HK-2 (cell line): ENCODE data around the gene BUB3.

Source experiments
- DNase-seq: peaks from one replicate; pipeline ENCODE4 v3.0.0-alpha.2; 2018; ENCODE audit not compliant: unreplicated experiment

BUB3 gene, protein sequence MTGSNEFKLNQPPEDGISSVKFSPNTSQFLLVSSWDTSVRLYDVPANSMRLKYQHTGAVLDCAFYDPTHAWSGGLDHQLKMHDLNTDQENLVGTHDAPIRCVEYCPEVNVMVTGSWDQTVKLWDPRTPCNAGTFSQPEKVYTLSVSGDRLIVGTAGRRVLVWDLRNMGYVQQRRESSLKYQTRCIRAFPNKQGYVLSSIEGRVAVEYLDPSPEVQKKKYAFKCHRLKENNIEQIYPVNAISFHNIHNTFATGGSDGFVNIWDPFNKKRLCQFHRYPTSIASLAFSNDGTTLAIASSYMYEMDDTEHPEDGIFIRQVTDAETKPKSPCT

DNA sequence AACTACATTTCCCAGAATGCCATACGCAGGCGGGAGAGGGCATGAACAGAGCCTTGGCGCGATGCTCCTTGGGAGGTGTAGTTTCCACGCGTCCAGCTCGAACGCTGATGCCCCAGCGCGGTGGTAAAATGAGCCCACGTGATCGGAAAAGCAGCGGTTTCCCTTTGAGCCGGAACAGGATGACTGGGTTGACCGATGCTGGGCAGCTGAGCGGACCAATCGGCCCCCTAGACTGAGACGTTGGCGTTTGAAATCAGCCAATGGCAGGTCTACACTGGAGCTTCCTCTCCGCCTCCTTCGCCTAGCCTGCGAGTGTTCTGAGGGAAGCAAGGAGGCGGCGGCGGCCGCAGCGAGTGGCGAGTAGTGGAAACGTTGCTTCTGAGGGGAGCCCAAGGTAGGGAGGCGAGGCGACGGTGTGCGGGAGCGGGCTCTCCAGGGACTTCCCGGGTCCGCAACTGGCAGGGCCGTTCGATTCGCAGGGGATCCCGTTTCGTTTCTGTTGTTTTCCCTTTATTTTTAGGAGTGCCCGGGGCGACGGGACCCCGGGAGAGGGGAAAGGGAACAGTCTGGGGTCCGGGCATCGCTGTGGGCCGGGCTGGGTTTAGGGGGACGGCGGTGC is at the start of gene BUB3:
BUB3 (plus strand) TSS at position 311 of the 619 bp plus-strand sequence. CDS start 516 bp downstream, outside the sequence.
- DNase-seq = peak; percentile 100

DNA sequence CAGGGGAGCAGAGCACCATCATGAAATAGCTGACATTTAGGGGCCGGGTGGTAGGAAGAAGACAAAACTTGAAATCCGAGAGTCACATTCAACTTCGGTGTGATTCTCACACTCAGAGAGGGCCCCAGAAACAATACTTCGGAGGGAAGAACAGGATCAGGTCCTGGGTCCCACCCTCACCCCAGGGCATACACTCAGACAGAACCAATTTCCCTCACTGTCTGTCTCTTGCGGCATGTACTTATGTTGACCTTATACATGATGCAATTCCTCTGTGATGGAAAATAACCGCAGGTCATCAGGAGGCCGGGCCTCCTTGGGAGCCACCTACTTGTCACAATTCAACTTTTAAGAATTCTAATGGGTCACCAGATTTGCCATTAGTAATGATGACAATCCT is 44.7 kb upstream of the BUB3 start:
- DNase-seq = no peak

DNA sequence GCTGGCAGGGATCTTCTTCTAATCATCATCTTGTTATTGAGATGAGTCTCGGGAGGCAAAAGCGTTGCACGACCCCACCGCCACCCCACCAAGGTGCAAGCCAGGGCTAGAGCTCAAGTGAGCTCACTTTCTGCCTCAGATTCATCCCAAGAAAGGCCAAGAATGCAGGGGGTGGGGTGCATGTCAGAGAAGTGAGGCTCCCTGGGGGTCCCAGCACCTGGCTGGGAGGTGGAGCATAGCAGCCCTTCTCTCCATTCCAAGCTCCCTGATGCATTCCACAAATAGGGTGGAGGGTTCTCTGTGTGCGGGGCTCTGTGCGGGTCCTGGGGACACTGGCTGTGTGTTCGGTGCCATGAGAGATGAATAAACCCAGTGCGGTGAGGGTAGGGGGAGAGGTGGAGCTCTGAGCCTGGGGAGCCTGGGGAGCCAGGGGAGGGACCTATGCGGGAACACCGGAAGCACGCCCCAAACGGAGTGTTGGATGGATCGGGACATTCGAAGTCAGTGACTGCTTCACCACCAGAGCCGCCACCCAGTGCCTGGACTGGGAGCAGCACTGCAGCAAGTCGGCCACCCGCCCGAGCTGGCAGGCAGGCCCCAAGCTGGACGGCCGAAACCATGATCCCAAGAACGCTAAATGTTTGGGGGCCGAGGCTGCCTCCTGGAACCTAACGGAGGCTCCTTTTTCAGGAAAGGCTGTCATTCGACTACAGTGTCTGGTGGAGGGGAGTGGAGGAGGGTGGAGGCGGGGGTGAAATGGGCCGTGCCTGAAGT is 36.4 kb upstream of the BUB3 start:
- DNase-seq = no peak

DNA sequence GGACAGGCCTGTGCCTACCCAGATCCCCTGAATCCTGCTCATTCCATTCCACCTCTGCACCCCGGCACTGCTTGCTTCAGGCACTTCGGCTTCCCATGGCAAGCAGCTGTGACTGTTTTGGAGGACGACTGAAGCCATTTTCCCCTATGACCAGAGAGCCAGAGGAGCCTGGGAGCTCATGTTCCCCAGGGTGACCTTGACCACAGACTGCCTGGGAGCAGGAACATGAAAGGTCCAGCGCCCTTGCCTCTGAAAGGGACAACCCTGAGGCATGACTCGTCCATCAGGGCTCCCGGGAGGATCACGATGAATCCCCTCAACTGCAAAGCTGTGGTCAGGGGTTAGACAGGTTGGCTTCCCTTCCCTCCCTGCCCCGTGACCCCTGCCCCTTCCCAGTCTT is 35.1 kb upstream of the BUB3 start:
- no peak for DNase-seq

DNA sequence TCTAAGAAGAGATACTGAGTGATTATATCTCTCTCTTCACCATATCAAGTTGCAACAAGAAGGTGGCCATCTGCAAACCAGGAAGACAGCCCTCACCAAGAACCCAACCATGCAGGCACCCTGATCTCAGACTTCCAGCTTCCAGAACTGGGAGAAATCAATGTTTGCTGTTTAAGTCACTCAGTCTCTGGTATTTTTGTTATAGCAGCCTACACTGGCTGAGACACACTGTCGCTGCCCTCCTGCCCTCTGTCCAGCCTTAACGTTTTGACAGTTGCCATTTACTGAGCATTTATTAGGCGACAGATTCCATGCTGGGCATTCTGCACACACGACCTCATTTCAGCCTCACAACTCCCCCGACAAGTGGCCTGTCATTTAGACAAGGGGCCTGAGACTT is 28.0 kb upstream of the BUB3 start:
- DNase-seq = no peak

DNA sequence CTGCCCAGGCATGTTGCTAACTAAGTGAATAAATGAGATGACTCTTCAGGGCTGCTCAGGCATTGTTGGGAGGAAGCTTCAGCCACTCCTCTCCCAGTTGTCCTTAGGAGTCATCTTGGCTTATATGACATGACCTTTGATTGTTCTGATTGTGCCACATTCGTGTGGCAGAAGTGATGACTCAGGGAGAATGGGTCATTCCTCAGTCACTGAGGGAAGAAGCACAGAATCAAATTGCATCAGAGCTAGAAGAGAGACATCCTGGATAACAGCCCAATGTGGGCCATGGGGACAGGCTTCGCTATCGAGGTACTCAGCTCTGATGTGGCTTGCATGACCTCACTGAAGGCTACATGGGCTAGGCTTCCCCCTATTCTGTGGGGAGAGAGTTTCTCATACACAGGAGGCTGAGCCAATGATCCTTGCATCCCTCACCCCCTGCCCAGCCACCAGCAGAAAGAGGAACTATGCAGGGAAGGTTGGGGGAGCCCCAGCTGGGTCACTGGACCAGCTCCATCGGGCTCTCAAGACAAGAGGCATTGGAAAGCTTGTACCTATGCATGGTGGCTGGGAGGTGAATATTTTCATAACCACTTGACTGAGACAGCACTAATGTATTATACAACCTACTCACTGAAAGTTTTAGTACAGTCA is 24.5 kb upstream of the BUB3 start:
- no peak for DNase-seq

DNA sequence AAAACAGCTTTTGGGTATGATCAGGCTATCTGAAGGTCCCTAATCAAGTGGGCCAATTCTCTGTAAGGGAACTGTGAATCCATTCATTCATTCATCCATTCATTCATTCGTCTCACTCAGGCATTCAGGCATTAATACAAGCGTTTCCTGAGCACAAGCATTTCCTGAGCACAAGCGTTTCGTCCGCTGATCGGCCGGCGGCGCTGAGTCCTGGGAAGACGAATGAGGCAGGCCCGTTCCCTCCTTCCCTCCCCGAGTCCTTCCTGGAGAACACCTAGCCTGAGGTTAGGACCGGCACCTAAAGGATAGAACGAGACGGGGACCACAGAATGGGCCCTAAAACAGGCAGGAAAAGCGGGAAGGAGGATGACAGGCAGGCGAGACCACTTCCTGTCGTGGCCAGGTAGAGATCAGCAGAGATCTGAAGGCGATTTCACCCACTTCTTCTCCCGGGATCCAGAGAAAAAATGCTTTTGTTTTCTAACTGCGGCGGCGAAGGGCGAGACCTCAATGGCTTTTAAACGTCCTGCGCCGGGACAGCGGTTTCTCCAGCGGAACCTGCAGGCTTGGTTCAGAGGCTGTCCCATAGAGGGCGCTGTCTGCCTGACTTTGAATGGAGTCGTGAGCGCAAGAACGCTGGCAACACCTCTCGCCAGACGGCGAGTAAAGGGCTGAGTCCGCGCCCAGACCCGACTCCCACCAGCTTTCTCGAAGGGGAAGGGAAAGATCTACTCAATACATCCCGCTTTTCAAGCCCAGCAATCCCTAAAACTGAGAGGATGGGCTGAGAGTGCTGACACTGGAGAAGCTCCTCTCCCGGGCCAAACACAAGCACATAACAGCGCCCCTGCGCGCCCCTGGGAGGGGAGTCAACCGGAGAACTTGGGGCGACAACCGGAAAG is 21.4 kb upstream of the BUB3 start:
- peak; percentile 91 for DNase-seq

DNA sequence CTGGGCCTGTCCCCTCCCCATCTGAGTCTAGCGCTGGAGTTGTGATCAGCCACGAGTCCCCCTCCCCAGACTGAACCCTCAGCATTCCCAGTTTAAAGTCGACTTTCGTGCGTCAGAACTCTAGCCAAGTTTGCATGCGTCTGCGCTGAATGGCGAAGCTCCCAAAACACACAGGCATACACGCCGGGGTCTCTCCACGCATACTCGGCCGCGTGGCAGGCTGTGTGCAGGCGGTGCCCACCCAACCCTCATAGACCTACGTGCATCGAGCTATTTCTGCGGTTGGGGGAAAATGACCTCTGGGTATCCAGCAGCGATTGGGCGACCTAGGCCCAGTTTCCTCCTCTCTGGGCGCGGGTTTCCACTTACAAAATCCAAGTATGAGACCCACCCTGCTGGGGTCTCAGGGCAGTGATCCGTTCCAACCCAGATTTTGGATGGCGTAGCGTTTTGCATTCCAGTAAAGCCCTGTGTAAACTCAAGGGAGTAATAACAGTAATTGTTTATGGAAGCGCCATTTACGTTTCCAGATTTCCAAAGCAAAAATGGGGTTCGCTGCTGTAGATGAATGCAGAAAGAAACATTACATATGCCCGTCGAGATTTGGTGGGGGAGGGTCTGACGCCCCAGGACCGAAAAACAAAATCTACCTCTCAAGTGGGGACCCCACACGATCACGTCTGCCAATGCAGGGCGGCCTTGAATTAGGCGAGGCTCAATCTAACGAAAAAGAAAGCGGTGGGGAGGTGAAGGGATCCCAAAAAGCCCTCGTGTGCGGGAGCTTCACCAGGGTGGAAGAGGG is 20.5 kb upstream of the BUB3 start:
- DNase-seq = no peak

DNA sequence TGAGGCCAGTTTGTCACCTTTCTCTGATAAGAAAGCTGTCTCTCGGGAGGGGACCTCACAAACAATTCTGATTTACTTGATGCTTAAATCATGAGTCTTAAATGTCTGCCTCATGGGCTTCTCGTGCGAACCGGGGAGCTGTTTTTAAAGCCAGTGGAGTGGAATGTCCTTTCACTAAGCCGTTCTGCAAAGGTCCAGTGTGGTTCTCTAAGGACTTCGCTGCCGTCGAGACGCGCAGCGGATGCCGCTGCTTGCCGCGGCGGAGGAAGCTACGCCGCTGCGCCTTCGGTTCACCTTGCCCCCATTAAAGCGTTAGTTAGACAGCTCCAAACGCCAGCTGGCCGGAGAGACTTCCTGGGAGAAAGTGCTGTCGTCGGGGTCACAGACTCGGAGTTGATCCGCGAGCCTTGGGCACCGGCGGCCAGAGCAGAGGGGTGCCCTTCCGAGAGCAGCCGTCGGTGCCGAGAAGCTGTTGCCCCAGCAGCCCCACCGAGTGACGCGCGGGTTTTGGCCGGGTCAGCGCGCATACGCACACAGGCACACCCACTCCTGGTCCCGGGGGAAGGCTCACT is 19.8 kb upstream of the BUB3 start:
- no peak for DNase-seq

DNA sequence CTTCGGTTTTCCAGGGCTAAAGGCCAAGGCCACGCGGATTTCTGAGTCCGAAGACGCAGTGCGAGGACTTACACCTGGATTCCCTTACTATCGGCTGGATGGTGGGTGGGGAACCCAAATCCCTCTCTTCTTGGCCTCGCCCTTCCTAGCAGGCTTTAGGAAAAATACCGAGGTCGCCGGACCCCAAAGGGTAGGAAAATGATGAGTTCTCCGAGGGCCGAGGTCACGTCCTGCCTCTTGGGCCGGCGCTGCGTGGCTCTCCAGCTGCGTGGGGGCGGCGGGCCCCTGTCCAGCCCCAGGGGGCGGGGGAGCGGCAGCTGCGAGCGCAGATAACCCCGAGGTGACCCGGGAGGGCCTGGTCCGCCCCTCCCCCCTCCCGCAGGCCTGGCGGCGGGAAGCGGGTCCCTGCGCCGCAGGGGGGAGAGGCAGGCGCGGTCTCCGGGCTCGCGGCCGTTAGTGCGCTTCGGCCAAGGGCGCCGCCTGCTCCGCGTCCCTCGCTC is 19.2 kb upstream of the BUB3 start:
- no peak for DNase-seq

DNA sequence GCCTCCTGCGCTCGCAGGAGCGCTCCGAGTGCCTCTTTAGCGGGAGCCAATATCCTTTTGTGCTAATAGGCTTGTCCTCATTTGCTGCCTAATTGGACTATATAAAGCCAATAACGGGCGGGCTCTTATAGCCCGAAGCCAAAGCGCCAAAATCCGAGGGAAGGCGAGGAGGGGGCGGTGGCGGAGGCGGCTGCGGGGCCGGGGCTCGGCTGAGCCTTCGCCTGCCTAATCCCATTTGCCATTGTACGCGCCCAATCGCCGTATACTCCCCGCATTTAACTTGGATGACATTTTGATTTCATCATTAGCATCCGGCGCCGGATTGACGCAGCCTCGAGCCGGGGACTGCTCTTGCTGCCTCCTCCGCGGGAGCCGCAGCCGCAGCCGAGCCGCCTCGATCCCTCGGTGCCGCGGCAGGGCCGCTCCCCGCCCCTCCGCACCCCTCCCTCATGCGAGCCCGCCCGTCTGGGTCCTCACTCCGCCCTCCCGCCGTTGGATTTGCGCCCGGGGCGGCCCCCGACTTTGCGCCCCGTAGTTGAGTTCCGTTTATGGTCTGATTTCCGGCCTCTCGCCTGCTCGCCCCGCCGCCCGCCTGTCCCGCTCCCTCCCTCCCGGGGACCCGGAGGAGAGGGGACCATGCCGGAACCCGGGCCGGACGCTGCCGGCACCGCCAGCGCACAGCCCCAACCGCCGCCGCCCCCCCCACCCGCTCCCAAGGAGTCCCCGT is 18.6 kb upstream of the BUB3 start, which contains the start of gene HMX3:
HMX3 (plus strand) TSS at position 556 of the 727 bp plus-strand sequence; CDS start at position 637, 81 bp downstream.
- DNase-seq = no peak

DNA sequence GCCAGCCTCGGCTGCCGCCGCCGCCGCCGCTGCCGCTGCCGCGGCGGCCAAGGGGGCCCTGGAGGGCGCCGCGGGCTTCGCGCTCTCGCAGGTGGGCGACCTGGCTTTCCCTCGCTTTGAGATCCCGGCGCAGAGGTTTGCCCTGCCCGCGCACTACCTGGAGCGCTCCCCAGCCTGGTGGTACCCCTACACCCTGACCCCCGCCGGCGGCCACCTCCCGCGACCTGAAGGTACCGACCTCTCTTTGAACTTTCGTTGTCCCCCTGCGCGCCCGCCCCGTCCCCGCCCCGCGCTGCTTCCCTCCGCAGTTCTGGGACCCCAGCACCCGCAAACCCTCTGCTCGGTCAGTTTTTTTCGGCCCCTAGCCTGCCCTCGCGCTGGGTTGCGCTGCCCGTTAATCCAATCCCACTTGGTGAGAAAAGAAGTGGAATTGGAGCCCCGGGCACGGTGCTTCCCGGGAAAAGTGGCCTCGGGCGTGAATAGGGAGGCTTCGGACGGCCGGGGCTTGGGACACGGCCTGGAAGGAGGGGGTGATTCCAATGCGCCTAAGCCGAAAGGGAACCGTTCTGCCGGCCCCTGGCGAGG is 17.9 kb upstream of the BUB3 start:
- no peak for DNase-seq

DNA sequence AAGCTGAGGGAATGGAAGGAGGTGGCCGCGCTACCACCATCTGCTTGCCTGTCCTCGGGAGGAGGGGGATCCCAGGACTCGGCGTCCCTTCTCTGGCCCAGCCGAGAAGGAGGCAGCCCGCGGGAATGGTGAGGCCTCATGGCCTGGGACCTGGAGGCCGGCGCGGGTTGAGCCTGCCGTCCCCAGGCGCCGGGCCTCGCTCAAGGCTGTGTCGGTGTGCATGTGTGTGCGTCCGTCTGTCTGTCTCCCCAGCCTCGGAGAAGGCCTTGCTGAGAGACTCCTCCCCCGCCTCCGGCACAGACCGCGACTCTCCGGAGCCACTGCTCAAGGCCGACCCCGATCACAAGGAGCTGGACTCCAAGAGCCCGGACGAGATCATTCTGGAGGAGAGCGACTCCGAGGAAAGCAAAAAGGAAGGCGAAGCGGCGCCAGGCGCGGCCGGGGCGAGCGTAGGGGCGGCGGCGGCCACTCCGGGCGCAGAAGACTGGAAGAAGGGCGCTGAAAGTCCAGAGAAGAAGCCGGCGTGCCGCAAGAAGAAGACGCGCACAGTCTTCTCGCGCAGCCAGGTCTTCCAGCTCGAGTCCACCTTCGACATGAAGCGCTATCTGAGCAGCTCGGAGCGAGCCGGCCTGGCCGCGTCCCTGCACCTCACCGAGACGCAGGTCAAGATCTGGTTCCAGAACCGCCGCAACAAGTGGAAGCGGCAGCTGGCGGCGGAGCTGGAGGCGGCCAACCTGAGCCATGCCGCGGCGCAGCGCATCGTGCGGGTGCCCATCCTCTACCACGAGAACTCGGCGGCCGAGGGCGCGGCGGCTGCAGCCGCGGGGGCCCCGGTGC is 17.2 kb upstream of the BUB3 start:
- no peak for DNase-seq

DNA sequence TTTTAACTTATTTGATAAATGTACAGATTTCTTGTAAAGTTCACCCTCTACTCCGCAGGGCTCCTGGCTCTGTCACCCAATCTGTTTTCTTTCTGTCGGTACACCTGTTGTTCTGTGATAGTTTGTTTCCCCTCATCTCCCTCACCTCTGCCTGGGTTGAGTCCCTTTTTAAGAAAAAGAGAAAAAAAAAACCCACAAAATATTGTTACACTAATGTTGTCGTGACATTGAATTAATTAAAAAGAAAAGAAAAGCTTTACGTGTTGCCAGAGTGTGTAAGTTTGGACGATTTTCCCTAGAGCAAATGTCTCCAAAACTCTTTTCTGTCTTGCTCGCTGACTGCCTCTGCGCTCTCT is 15.1 kb upstream of the BUB3 start:
- DNase-seq = no peak

DNA sequence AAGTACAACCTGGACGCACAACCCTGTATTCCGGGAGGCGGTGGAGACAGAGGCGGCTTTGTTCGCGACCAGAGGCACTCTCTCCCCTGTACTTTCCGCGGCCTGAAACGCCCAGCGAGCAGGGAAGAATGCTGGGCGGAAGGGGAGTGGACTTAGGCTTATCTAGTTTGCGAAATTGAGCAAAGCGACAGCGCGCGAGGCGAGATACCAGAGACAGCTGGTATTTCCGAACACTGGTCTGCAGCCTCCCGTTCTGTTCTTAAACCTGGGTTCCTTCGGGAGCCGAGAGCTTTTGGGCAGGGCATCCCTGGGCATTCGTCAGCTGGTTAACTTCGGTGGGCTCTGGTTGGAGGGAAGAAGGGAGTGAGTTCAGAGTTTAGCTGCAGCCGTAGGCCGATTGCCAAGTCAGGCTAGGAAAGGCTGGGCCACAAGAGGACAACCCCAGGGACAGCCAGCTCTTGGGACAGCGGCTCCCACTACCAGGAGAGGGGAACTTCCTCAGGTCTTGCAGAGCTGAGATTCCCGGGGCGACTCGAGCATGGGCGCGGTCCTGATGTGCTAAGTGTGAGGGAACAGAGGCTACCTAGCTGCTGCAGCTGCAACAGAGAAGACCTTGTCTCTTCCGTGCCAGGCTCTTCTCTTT is 14.6 kb upstream of the BUB3 start:
- DNase-seq = no peak

DNA sequence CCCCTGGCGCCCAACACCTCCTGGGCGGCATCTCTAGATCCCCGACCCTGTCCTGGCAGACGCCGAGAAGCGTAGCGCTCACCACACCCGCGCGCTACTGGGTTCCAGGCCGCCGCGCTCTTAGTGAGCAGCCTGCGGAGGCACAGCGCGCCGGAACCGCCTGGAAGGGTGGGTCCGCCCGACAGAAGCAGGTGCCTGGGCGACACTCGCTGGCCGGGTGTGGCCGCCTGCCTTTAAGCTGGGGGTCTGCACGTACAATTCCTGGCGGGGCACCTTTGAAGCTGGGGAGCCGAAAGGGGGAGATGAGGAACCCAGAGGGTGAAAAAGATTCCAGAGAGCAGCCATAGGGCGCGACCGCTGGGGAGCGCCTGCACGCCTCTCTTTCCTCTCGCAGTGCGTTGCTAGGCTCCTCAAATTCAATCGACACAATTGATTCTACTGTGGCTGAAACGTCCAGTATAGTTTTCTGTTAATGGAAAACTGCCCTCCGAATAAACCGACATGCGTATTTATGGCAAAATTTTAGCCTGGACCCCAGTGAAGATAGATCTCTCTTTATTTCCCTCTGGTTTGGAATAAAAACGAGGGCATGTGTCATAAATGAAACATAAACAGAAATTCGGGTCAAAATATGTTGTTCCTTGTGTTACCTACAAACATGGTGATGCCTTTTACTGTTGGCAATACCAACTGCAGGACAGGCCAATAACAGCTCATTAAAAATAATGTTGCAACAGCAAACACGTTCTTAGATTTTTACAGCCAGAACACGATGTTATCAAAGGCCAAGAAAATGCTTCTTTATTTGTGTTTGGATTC is 13.8 kb upstream of the BUB3 start:
- DNase-seq = no peak
